Stimulated activated CD4-positive, alpha-beta T cell treated with anti-CD3 and anti-CD28 coated beads, Interleukin-12 subunit alpha, Interleukin-12 subunit beta, amount 100 ng/mL, for 24 hours (primary cell): ENCODE data around the gene C17orf50.
"Not testable (repeated sequence)": the region's sequence is repeated elsewhere in the genome, so short reads cannot be mapped to it uniquely, and the experiment has no call there.

Source experiments
- DNase-seq, 2 experiments: peaks; one replicate each; pipeline ENCODE4 v3.0.0-alpha.2; 2020; ENCODE audit warnings: low read depth in 2 of 2

The C17orf50 gene

GRCh38 chr17:35734396-35734795, 26.3 kb upstream of the C17orf50 start:
- DNase-seq, result no peak

- DNase-seq, result no peak
These were observed 25.5 kb upstream of the C17orf50 start for GRCh38 chr17:35735036-35735805.

GRCh38 chr17:35736236-35736635, 24.5 kb upstream of the C17orf50 start:
- DNase-seq, result no peak

- DNase-seq, result no peak
These were observed 22.1 kb upstream of the C17orf50 start for GRCh38 chr17:35738519-35739133.

GRCh38 chr17:35740216-35740615, 20.5 kb upstream of the C17orf50 start:
- no peak for DNase-seq

GRCh38 chr17:35740997-35741931, 19.4 kb upstream of the C17orf50 start:
- no peak for DNase-seq

GRCh38 chr17:35742496-35742895, 18.2 kb upstream of the C17orf50 start:
- no peak for DNase-seq

- DNase-seq, result no peak
These were observed 17.7 kb upstream of the C17orf50 start for GRCh38 chr17:35742896-35743477.

GRCh38 chr17:35743626-35744328, 16.9 kb upstream of the C17orf50 start:
- no peak for DNase-seq

- DNase-seq, result no peak
These were observed 15.9 kb upstream of the C17orf50 start for GRCh38 chr17:35744830-35745229.

GRCh38 chr17:35745246-35745645, 15.4 kb upstream of the C17orf50 start:
- no peak for DNase-seq

GRCh38 chr17:35745749-35746320, 14.9 kb upstream of the C17orf50 start:
- DNase-seq, result no peak

GRCh38 chr17:35747540-35748017, 13.1 kb upstream of the C17orf50 start:
- peak; percentile 61 to 80 for DNase-seq

GRCh38 chr17:35748341-35748841, 12.3 kb upstream of the C17orf50 start:
- no peak for DNase-seq

GRCh38 chr17:35748979-35749378, 11.7 kb upstream of the C17orf50 start:
- DNase-seq, result no peak

- DNase-seq, result no peak
These were observed 10.9 kb upstream of the C17orf50 start for GRCh38 chr17:35749560-35750412.

GRCh38 chr17:35750526-35751395, 9.9 kb upstream of the C17orf50 start:
- DNase-seq, result no peak

GRCh38 chr17:35751541-35751940, 9.1 kb upstream of the C17orf50 start:
- DNase-seq, result not testable (repeated sequence)

- DNase-seq, result no peak
These were observed 8.2 kb upstream of the C17orf50 start for GRCh38 chr17:35752471-35752870.
